ENCODE results near the gene TIMM22.

TIMM22 gene

DNA sequence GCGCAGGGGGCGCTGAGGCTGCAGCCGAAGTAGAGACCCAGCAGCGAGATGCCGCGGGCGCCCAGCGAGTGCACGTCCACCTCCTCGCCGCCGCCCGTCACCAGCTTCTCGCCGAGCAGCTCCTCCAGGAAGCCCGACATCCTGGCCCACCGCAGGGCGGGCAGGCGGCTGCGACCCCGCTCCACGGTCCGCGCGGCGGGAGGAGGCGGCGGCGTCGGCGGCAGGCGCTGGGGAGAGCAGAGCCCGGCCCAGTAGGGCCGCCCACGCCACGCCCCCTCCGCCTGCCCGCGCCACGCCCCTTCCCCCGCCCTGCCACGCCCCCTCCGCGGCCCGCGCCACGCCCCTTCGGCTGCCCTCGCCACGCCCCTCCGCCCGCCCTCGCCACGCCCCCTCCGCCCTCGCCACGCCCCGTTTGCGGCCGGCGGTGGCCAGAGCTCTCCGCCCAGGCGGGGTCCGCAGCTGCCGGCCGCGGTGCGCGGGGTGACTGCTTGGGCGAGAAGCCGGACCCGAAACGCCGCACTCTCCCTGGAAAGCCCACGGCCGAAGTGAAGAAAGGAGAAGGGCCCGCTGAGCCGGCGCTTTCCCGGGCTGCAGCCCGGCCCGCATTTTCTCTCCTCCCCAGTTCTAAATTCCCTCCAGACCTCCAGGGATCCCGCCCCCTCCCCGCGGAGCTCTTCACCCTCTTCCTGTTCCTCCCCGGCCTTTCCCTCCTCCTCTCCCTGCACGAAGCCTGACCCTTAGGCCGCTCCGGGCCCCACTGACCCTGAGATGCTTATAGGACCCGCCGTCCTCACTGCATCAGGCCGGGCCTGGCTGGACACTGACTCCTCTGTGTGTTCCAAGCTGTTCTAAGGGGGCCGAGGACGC lies 17.2 kb upstream of the TIMM22 start, which contains the start of gene NXN:
Gene NXN (minus strand): TSS at position 238 of the 867 bp plus-strand sequence.
- H3K36me3 ChIP-seq: no peaks in the 10 kb centered on the region
- peaks cover 0 to 4% of the 10 kb centered on the region in 2 donors for H3K27me3 ChIP-seq
- H3K4me3 ChIP-seq: peak within 1 kb of the TSS; percentile 74 to 76
- peaks cover 0 to 43% (median 20%) of the 10 kb centered on the region in 4 donors for H3K4me1 ChIP-seq
- no peaks in the 10 kb centered on the region for H3K9me3 ChIP-seq
- TF ChIP-seq, protein P1, sequence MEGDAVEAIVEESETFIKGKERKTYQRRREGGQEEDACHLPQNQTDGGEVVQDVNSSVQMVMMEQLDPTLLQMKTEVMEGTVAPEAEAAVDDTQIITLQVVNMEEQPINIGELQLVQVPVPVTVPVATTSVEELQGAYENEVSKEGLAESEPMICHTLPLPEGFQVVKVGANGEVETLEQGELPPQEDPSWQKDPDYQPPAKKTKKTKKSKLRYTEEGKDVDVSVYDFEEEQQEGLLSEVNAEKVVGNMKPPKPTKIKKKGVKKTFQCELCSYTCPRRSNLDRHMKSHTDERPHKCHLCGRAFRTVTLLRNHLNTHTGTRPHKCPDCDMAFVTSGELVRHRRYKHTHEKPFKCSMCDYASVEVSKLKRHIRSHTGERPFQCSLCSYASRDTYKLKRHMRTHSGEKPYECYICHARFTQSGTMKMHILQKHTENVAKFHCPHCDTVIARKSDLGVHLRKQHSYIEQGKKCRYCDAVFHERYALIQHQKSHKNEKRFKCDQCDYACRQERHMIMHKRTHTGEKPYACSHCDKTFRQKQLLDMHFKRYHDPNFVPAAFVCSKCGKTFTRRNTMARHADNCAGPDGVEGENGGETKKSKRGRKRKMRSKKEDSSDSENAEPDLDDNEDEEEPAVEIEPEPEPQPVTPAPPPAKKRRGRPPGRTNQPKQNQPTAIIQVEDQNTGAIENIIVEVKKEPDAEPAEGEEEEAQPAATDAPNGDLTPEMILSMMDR (IDR thresholded peaks at IDR 0.05): peak; percentile 11 to 35
- DNase-seq: peak; percentile 71 to 91
- intact Hi-C loops (cut with DNase I; ENCODE audit: low total_unique reads): loop anchor here (2.0 to 10.0 kb wide), 3 partner anchors 65 to 185 kb away; no protein-coding TSS in a partner anchor
- peak within 1 kb of the TSS; percentile 76 to 81 for H3K27ac ChIP-seq

DNA sequence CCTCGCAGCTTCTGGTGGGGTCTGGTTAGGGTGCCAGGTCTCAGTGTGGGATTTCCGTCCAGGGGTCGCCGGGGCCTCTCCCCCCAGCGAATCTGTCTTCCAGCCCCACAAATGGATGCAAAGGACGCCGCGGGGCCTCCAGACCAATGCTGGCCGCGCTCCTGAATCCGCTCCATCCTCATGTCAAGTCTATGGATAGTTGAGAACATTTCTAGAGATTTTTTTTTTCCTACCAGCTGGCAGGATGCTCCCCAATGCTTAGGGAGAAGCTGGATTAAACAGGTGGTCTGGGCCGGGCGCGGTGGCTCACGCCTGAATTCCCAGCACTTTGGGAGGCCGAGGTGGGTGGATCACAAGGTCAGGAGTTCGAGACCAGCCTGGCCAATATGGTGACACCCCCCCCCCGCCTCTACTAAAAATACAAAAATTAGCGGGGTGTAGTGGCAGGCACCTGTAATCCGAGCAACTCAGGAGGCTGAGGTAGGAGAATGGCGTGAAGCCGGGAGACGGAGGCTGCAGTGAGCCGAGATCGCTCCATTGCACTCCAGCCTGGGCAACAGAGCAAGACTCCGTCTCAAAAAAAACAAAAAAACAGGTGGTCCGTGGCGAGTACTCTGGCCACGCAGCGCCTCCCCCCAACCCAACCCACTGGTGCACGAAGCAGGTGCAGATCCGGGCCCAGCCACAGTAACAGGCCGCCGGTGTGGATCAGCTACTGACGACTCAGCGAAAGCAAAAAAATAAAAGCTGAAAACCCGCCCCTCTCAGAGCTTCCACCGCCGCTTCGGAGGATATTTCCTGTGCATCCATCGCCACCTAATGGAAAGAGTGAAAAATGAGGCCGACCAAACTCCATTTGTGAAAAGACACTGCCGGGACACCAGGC lies 16.3 kb upstream of the TIMM22 start:
- H3K27me3 ChIP-seq: peaks cover 0 to 4% of the 10 kb centered on the region in 2 donors
- intact Hi-C loops (cut with DNase I; ENCODE audit: low total_unique reads): loop anchor here (2.0 to 5.0 kb wide), 2 partner anchors 77 to 186 kb away; no protein-coding TSS in a partner anchor
- peak overlapping the region; percentile 74 to 76 for H3K4me3 ChIP-seq
- H3K9me3 ChIP-seq: no peaks in the 10 kb centered on the region
- no peaks in the 10 kb centered on the region for H3K36me3 ChIP-seq
- DNase-seq: peak; percentile 76 to 91
- peaks cover 0 to 36% (median 17%) of the 10 kb centered on the region in 4 donors for H3K4me1 ChIP-seq
- TF ChIP-seq, protein P1 (IDR thresholded peaks at IDR 0.05): peak; percentile 66 to 79
- peak overlapping the region; percentile 76 to 81 for H3K27ac ChIP-seq

DNA sequence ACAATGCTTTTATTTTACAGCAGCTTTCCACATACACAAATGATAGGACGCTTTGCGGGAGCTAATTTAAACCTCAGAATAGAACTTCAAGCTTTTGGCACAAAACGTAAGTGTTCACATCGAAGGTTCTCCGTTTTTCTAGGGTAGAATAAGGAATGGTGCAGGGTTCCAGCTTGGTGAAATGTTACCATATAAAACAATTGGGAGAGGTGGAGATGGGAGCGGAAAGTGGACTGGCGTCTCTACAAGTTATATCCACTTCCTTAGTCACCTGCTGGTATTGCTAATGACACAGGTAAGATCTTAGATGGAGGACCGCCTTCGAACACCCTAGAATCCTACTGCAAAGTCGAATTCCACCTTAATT lies 15.7 kb upstream of the TIMM22 start:
- peaks cover 0 to 35% (median 13%) of the 10 kb centered on the region in 4 donors for H3K4me1 ChIP-seq
- H3K27ac ChIP-seq: no peak overlapping the region
- H3K4me3 ChIP-seq: no peak overlapping the region
- intact Hi-C loops (cut with DNase I; ENCODE audit: low total_unique reads): loop anchor here (2.0 to 5.0 kb wide), 2 partner anchors 76 to 186 kb away; no protein-coding TSS in a partner anchor
- H3K36me3 ChIP-seq: no peaks in the 10 kb centered on the region
- H3K27me3 ChIP-seq: peaks cover 0 to 4% of the 10 kb centered on the region in 2 donors
- TF ChIP-seq, protein P1 (IDR thresholded peaks at IDR 0.05): no peak
- no peak for DNase-seq
- H3K9me3 ChIP-seq: no peaks in the 10 kb centered on the region

DNA sequence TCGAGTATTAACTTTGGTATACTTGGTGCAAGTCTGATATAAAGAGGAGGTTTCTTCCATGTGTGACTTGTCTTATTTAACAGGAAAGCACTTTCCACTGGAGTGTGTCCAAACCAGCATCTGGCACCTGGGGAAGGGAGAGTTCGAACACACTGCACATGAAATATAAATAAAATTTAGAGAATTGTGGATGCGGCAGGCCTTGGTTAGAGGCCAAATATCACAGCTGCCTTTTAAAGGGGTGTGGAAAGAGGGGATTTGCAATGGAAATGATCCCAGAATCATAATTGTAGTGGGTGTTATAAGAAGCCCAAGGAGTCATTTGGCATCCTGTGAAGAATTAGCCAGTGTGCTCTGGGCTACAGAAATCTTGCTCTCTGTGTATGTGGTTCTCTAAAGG lies 13.0 kb upstream of the TIMM22 start:
- no peak for DNase-seq
- Histone ChIP-seq H3K36me3 (no peaks in the 10 kb centered on the region), H3K4me3 (no peak overlapping the region), H3K27me3 (no peaks in the 10 kb centered on the region), H3K27ac (no peak overlapping the region), H3K9me3 (no peaks in the 10 kb centered on the region), H3K4me1 (peaks cover 0 to 14% (median 5%) of the 10 kb centered on the region in 4 donors)
- intact Hi-C loops (cut with DNase I; ENCODE audit: low total_unique reads): loop anchor here (5.0 kb wide), 1 partner anchor 73 kb away; no protein-coding TSS in a partner anchor
- TF ChIP-seq, protein P1 (IDR thresholded peaks at IDR 0.05): no peak

DNA sequence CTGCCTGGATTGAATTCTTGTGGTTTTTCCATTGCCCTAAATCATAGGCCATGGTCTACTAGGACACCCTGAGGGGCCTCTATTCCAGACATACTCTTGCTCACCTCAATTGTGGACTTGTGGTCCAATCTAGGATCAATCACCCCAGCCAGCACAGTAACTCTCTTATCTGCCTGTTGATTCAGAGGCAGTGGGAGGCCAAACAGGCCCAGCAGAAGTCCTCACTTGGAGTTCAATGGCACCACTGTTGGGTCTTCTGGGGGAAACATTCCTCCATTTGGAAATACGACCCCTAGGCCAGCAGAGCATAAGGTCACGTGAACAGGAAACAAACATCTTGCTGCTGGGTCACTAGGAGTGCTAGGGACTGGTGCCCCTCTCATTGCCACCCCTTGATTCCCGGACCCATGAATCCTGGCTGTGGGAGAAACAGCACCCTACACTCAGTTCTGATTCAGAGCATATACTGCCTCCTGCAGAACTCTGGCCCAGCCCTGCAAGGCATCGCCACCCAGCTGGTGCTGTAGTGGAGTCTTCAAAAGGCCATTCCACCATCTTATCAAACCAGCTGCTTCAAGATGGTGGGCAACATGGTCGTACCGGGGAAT lies 10.5 kb upstream of the TIMM22 start:
- TF ChIP-seq, protein P1 (IDR thresholded peaks at IDR 0.05): no peak
- Histone ChIP-seq H3K27me3 (no peaks in the 10 kb centered on the region), H3K27ac (no peak overlapping the region), H3K36me3 (no peaks in the 10 kb centered on the region), H3K4me3 (no peak overlapping the region), H3K4me1 (no peaks in the 10 kb centered on the region), H3K9me3 (no peaks in the 10 kb centered on the region)
- intact Hi-C loops (cut with DNase I; ENCODE audit: low total_unique reads): no loop called here
- no peak for DNase-seq
